RKO (cell line): ENCODE measurements around the gene CSRNP2.
"Not testable (repeated sequence)": the region's sequence is repeated elsewhere in the genome, so short reads cannot be mapped to it uniquely, and the experiment has no call there.

Source experiments
- DNase-seq: peaks from one replicate; pipeline ENCODE4 v3.0.0-alpha.2; 2016; ENCODE audit warnings: low spot score

The CSRNP2 gene

DNA sequence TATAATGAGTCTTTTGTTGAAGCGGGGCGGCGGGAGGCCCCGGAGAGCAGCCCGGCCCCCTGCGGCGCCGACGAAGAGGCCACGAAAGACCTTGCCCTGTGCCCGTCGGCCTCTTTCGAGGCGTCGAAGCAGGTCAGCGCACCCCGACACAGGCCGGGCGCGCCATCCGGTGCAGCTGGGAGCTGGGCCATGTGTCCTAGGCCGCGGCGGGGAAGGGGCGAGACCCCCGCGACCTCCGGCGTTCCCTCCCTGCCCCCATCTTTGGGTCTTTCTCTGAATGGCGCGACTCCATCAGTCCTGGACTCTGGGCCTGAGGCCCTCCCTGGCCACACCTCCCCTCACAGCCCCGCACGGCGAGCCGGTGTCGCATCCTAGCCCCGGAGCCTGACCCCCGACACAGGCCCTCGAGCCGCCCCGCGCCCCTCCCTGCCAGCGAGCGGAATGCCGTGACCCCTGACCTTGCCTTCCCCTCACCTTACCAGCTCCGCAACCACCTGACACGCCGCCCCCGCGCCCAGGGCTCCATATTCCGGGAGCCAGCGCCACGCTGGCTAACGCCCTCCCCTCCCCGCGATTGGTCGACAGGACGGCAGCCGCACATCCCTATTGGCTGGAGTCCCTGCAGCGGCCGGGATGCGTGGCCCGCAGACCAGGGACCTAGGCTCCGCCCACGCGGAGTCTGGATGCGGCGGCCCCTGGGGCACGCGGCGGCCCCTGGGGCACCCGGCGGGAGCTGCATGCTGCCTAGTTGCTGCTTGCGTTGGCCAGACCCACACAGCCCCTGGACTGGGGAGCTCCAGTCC is 57.4 kb downstream of the CSRNP2 start, which contains the start of gene SLC11A2:
TSS of gene SLC11A2 (minus strand) at position 549 of the 803 bp plus-strand sequence. CDS start 15,656 bp downstream, outside the sequence.
- peak; percentile 97 for DNase-seq

DNA sequence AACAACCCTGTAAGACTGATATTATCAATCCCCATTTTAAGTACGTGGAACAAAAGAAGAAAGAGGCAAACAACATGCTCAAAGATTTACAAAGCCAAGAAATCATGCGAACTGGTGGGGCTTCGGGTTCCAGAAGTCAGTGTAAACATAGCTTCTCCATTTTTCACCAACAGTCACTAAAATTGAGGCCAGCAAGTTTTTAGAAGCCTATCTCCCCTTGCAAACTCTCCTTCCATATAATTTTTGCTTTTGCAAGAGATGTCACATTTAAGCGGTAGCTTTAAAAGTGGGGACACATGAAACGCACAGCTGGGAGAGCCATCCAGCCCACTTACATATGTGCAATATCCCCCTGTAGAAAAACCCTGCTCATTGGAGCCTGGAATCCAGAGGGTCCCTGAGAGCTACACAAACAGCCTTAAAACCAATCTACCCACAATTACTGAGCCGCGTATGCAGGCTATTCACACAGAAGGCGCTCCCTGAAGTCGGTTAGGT is 58.0 kb downstream of the CSRNP2 start:
- no peak for DNase-seq

DNA sequence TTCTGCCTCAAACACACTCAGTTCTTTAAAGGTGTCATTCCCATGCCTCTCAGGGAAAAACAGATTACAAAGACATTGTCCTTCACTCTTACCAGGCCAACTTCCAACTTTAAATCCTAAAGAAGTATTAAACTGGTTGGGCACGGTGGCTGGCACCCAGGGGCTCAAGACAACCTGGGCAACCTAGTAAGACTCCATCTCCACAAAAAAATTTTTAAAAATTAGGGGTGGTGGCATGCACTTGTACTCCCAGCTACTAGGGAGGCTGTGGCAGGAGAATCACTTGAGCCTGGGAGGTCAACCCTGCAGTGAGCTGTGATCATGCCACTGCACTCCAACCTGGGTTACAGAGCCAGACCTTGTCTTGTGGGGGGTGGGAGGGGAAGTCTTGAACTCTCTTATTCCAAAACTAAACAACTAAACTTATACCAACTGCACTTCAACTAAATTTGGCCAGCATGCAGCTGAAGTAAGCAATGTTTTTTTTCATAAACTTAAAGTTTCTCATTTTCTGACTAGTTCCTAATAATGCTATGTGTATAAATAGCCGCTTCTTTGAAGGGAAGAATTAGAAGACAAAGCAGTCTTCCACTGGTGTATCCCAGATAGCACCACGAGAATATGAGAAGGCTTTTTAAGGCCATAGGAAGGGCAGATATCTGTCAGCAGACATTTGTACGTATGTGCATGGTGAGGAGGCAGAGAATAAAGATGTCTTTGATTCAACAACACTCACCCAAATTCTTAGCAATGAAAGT is 59.6 kb downstream of the CSRNP2 start:
- no peak for DNase-seq

DNA sequence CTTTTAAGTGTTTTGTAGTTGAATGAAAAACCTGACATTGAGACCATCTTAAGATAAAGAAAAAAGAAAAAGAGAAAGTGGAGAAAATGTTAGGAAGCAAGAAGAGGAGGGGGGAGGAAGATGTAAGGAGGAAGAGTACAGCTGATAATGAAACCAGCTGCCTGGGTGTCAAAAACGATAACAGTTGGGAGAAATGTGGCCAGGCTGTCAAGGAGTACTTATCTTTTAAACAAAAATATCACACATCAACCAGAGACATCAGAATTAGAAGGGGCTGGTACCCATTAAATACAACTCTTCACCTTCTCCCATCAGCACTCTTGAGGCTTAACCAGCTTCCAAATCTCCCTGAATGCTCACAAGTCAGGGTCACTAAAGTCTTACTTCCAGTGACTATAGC is 61.7 kb downstream of the CSRNP2 start:
- no peak for DNase-seq

DNA sequence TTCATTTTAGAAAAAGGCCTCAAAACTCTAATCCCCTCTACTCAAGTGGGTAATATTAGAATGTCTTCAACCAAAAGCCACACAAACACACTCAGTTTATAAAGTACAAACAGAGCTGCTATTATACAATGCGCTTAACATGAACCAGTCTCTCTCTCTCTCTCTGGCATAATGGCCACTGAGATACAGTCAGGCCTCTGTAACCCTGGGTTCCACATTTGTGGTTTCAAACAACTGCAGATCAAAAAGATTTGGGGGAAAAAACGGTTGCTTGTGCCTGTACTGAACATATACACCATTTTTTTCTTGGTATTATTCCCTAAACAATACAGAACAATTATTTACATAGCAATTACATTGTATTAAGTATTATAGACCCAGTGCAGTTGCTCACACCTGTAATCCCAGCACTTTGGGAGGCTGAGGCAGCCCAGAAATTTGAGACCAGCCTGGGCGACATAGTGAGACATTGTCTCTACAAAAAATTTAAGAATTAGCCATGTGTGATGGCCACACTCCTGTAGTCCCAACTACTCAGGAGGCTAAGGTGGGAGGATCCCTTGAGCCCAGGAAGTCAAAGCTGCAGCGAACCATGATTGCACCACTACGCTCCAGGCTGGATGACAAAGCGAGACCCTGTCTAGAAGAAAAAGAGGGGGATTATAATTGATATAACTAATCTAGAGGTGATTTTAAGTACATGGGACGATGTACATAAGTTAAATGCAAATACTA is 62.8 kb downstream of the CSRNP2 start:
- DNase-seq = no peak

DNA sequence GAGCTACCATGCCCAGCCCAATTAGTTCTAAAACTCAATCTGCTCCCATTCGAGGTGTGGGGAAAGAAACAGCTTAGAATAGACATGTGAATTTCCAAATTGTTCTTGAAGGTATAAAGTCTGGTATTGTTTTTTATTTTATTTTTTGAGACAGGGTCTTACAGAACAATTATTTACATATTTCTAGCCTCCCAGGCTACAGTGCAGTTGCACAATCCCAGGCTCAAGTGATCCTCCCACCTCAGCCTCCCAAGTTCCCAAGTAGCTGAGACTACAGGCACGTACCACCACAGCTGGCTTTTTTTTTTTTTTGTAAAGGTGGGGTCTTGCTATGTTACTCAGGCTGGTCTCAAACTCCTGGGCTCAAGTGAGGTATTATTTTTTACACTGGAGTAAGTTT is 63.5 kb downstream of the CSRNP2 start:
- no peak for DNase-seq

DNA sequence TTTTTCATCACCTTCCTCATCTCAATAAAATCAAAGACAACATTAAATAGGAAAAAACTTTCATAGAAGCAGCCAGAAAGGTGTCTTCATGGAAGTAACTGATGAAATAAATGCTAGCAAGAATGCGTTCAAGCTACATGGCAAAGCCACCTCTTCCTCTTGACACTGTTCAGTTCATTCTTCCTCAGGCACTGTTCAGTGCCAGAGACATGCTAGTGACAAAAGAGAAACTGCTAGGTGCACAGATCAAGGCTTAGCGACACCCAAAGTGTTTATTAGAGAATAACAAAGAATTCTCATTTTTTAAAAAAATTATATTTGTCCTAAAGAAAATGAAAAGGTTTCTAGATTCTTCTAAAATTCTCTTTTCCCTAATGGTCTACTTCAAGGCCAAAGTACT is 64.4 kb downstream of the CSRNP2 start:
- no peak for DNase-seq

DNA sequence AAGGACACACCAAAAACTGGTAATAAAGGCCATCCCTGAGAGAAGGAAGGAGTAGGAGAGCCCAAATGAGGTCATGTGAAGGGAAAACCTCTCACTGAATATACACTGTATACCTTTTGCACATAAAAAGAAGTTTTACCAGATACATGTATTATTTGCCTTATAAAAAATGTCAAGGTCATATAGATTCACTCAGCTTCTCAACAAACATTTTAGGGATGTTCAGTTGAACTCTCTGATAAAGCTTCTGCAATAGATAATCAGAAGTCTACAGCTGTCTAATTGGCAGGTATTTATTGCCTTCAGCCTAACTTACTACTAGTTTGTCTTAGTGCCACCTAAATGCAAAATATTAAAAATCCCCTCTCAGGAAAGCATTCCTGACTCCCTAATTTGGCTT is 65.9 kb downstream of the CSRNP2 start:
- no peak for DNase-seq

DNA sequence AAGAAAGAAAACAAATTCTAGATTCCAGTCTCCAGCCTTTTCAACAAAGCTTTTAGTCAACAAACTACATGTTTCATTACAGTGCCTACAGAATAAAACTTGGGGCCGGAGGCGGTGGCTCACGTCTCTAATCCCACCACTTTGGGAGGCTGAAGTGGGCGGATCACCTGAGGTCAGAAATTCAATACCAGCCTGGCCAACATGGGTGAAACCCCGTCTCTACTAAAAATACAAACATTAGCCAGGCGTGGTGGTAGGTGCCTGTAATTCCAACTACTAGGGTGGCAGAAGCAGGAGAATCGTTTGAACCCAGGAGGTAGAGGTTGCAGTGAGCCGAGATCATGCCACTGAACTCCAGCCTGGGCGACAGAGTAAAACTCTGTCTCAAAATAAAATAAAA is 68.9 kb downstream of the CSRNP2 start:
- DNase-seq = not testable (repeated sequence)

DNA sequence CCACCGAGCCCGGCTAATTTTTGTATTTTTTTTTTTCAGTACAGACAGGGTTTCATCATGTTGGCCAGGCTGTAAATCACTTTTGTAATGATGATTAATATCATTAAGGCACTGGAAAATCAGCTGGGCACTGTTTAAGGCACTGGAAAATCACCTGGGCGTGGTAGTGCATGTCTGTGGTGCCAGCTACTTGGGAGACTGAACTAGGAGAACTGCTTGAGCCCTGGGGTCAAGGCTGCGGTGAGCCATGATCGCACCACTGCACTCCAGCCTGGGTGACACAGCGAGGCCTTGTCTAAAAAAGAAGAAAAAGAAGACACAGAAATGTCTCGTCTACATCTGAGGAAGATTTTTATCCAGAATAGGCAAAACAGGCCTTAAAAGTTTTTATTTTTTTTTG is 70.0 kb downstream of the CSRNP2 start:
- no peak for DNase-seq

DNA sequence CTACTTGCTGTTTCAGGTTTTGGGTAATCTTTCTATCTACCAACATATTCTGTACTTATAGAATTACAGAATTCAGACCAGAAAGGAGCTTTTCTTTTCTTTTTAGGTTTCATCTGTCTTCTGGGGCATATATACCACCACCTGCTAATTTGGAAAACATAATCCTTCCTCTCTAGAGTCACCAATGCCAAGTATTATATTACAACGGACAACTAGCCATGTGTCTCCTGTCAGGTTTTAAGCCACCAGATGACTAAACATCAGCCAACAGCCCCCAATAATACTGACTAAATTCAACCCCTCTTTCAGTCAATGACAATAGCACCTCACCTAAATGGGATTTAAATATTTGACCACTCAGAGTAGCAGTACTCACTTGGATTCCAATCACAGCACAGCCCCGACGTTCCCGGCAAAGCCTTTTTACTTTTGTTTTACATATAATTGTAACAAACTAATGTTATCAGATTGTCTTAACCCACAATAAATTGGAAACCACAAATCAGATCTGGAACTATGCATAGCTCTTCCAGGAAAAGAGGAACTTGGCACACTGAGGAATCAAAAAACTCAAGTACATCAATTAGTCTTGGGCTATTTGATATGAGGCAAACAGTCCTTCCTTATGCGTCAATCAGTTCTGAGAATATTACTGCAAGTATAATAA is 70.7 kb downstream of the CSRNP2 start:
- no peak for DNase-seq

DNA sequence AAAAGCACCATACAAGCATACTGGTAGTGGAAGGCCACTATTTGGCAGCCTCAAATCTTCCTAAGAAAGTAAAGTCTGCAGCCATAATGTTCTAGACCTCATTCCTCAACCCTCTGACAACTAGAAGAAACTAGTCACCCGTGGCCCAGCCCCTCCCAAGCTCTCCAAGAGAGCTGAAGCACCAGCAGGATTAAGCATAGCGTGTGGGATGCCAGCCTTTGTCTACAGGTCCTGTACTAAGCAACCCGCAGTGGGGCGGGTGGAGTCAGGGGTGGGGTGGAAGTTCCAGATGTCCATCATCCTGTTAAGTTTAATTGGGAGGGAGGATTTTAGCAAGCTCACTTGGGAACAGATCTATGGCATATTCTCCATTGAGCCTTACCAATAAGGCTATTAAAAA is 71.4 kb downstream of the CSRNP2 start:
- DNase-seq = no peak
